ENCODE results near the gene EPHA10. TPM values are rescaled to one million over a fixed set of nuclear protein-coding genes. Genes with fewer than 3 reads are reported as not detected.

EPHA10 gene
- total and polyA plus RNA-seq, 5 donors from 2014 or later: not detected

GRCh38 chr1:37699147-37699546, 65.8 kb downstream of the EPHA10 start:
- no peaks in the 10 kb centered on the region for H3K27me3 ChIP-seq (ENCODE audit: control insufficient read depth, insufficient read depth, low read length)
- H3K4me3 ChIP-seq (ENCODE audit: low read depth, low read length): peak overlapping the region; percentile 58
- no peak for ATAC-seq (ENCODE audit: low read depth in 2 of 2)
- no peaks in the 10 kb centered on the region for H3K9me3 ChIP-seq (ENCODE audit: control insufficient read depth in 2 of 2, low read length in 2 of 2)
- DNase-seq: no peak
- H3K9me3 Mint-ChIP-seq: no peaks in the 10 kb centered on the region
- no peaks in the 10 kb centered on the region for H3K4me1 ChIP-seq (ENCODE audit: control insufficient read depth, insufficient read depth, low read length, poor library complexity, severe bottlenecking)
- peaks cover 3% of the 10 kb centered on the region for H3K36me3 Mint-ChIP-seq
- no peaks in the 10 kb centered on the region for H3K36me3 ChIP-seq (ENCODE audit: control insufficient read depth, insufficient read depth, low read length)
- H3K4me1 Mint-ChIP-seq: peaks cover 0 to 5% (median 3%) of the 10 kb centered on the region in 4 donors
- H3K4me3 Mint-ChIP-seq: peak overlapping the region in 2 of 4 donors; percentile 42 to 62
- H3K27ac ChIP-seq (ENCODE audit: insufficient read depth, low read length, poor library complexity, severe bottlenecking): no peak overlapping the region
- peak overlapping the region; percentile 64 to 81 (median 79) for H3K27ac Mint-ChIP-seq
- H3K27me3 Mint-ChIP-seq: no peaks in the 10 kb centered on the region

DNA sequence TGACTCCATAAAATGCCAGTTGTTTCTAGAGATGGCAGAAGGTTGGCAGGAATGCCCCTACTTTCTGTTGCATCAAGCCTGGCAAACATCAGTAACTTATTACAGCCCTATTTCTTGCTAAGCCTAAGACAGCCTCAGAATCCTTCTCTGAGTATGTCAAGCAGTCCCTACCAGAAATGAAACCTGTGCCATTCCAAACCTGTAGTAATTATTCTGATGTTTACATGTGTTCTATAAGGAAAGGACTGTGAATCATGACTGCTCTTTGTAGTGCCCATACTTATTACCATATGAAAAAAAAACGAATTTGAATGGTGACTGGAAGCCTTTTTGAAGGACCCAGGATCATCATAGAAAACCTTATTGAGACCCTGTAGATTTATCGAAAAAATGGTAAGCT, 67.2 kb downstream of the EPHA10 start:
- Mint-ChIP-seq H3K27me3 (no peaks in the 10 kb centered on the region), H3K9me3 (no peaks in the 10 kb centered on the region), H3K36me3 (no peaks in the 10 kb centered on the region), H3K4me3 (peak overlapping the region in 1 of 4 donors; percentile 13), H3K4me1 (peaks cover 0 to 6% (median 3%) of the 10 kb centered on the region in 4 donors), H3K27ac (no peak overlapping the region)
- Histone ChIP-seq H3K27ac (ENCODE audit: insufficient read depth, low read length, poor library complexity, severe bottlenecking) (no peak overlapping the region), H3K9me3 (ENCODE audit: control insufficient read depth in 2 of 2, low read length in 2 of 2) (no peaks in the 10 kb centered on the region), H3K27me3 (ENCODE audit: control insufficient read depth, insufficient read depth, low read length) (no peaks in the 10 kb centered on the region), H3K4me3 (ENCODE audit: low read depth, low read length) (no peak overlapping the region), H3K36me3 (ENCODE audit: control insufficient read depth, insufficient read depth, low read length) (no peaks in the 10 kb centered on the region), H3K4me1 (ENCODE audit: control insufficient read depth, insufficient read depth, low read length, poor library complexity, severe bottlenecking) (peaks cover 3% of the 10 kb centered on the region)
- DNase-seq (no peak), ATAC-seq (ENCODE audit: low read depth in 2 of 2) (no peak)

DNA sequence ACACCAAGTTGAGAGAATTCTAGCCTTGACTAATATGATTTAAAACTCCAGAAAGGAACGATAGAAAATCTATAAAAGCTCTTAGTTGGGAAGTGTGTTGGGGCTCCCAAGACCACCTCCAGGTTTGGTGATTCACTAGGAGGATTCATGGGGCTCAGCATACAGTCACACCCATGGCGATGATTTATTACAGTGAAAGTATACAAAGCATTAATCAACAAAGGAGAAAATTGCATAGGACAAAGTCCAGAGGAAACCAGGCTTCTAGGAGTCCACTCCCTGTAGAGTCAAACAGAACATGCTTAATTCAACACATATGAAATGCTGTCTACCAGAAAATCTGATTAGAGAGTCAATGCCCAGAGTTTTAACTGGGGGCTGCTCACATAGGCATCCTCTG, 67.8 kb downstream of the EPHA10 start:
- no peaks in the 10 kb centered on the region for H3K36me3 ChIP-seq (ENCODE audit: control insufficient read depth, insufficient read depth, low read length)
- H3K36me3 Mint-ChIP-seq: no peaks in the 10 kb centered on the region
- DNase-seq: no peak
- no peaks in the 10 kb centered on the region for H3K9me3 Mint-ChIP-seq
- H3K9me3 ChIP-seq (ENCODE audit: control insufficient read depth in 2 of 2, low read length in 2 of 2): no peaks in the 10 kb centered on the region
- ATAC-seq (ENCODE audit: low read depth in 2 of 2): no peak
- no peaks in the 10 kb centered on the region for H3K27me3 Mint-ChIP-seq
- H3K4me3 Mint-ChIP-seq: no peak overlapping the region
- peaks cover 0 to 12% (median 4%) of the 10 kb centered on the region in 4 donors for H3K4me1 Mint-ChIP-seq
- H3K27me3 ChIP-seq (ENCODE audit: control insufficient read depth, insufficient read depth, low read length): no peaks in the 10 kb centered on the region
- no peak overlapping the region for H3K27ac Mint-ChIP-seq
- no peak overlapping the region for H3K27ac ChIP-seq (ENCODE audit: insufficient read depth, low read length, poor library complexity, severe bottlenecking)
- H3K4me1 ChIP-seq (ENCODE audit: control insufficient read depth, insufficient read depth, low read length, poor library complexity, severe bottlenecking): peaks cover 5% of the 10 kb centered on the region
- H3K4me3 ChIP-seq (ENCODE audit: low read depth, low read length): no peak overlapping the region

DNA sequence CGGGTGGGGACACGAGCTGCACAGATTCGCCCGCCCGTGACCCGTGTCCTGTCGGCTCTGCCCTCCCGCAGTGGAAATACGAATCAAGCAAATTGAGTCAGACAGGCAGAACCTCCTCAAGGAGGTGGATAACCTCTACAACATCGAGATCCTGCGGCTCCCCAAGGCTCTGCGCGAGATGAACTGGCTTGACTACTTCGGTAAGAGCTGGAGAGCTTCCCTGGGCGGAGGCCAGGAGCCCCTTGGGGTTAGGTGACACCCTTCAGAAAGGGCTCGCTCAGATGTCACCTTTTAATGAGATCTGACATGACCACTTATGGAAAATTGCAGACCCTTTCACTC, 72.1 kb downstream of the EPHA10 start:
- ATAC-seq (ENCODE audit: low read depth in 2 of 2): no peak
- Mint-ChIP-seq H3K36me3 (peaks cover 7% of the 10 kb centered on the region), H3K4me1 (peaks cover 19 to 45% (median 35%) of the 10 kb centered on the region in 4 donors), H3K4me3 (peak overlapping the region; percentile 93 to 100 (median 94)), H3K27ac (no peak overlapping the region), H3K9me3 (no peaks in the 10 kb centered on the region), H3K27me3 (no peaks in the 10 kb centered on the region)
- Histone ChIP-seq H3K36me3 (ENCODE audit: control insufficient read depth, insufficient read depth, low read length) (no peaks in the 10 kb centered on the region), H3K4me3 (ENCODE audit: low read depth, low read length) (peak overlapping the region; percentile 79), H3K27me3 (ENCODE audit: control insufficient read depth, insufficient read depth, low read length) (no peaks in the 10 kb centered on the region), H3K27ac (ENCODE audit: insufficient read depth, low read length, poor library complexity, severe bottlenecking) (peak overlapping the region; percentile 41), H3K9me3 (ENCODE audit: control insufficient read depth in 2 of 2, low read length in 2 of 2) (no peaks in the 10 kb centered on the region), H3K4me1 (ENCODE audit: control insufficient read depth, insufficient read depth, low read length, poor library complexity, severe bottlenecking) (peaks cover 31% of the 10 kb centered on the region)
- no peak for DNase-seq

DNA sequence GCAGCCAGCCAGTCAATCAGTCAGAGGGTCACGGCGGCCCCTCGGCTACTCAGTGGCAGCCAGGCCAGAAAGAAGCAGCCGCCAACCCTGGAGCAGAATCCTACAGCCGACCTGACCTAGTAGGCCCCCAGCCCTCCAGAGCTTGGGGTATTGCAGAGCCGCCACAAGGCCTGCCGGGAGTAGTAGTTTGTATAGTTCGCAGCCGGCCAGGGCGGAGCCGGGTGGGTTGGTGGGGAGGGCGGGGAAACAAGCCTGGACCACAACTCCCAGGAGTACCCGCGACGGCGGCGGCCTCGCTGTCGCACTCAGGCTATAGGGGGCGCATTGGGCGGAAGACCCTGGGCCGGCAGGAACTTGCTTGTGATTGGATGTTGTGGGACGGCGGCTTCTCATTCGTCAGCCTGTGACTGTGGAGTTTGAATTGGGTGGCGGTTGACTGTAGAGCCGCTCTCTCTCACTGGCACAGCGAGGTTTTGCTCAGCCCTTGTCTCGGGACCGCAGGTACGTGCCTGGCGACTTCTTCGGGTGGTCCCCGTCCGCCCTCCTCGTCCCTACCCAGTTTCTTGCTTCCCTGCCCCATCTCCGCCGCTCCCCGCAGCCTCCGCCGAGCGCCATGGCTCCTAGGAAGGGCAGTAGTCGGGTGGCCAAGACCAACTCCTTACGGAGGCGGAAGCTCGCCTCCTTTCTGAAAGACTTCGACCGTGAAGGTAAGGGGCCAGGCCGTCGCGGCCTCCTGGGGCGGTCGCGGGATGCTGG, 72.7 kb downstream of the EPHA10 start, which contains the start of gene CDCA8:
Gene CDCA8, plus strand, starts transcription at position 439 of the 756 bp plus-strand sequence. Its CDS starts 175 bp downstream, at position 614.
- no peaks in the 10 kb centered on the region for H3K9me3 ChIP-seq (ENCODE audit: control insufficient read depth in 2 of 2, low read length in 2 of 2)
- peak within 1 kb of the TSS; percentile 66 for H3K27ac ChIP-seq (ENCODE audit: insufficient read depth, low read length, poor library complexity, severe bottlenecking)
- H3K27me3 ChIP-seq (ENCODE audit: control insufficient read depth, insufficient read depth, low read length): no peaks in the 10 kb centered on the region
- DNase-seq: peak; percentile 98 to 99 (median 99)
- no peaks in the 10 kb centered on the region for H3K9me3 Mint-ChIP-seq
- H3K4me1 Mint-ChIP-seq: peaks cover 17 to 46% (median 35%) of the 10 kb centered on the region in 4 donors
- H3K36me3 Mint-ChIP-seq: peaks cover 8% of the 10 kb centered on the region
- no peaks in the 10 kb centered on the region for H3K36me3 ChIP-seq (ENCODE audit: control insufficient read depth, insufficient read depth, low read length)
- H3K27me3 Mint-ChIP-seq: no peaks in the 10 kb centered on the region
- peak within 1 kb of the TSS; percentile 87 for H3K4me3 ChIP-seq (ENCODE audit: low read depth, low read length)
- peak within 1 kb of the TSS; percentile 79 to 96 (median 95) for H3K27ac Mint-ChIP-seq
- H3K4me3 Mint-ChIP-seq: peak within 1 kb of the TSS; percentile 93 to 100 (median 94)
- H3K4me1 ChIP-seq (ENCODE audit: control insufficient read depth, insufficient read depth, low read length, poor library complexity, severe bottlenecking): peaks cover 31% of the 10 kb centered on the region
- ATAC-seq (ENCODE audit: low read depth in 2 of 2): peak; percentile 88 to 93

GRCh38 chr1:37691497-37692077, 73.3 kb downstream of the EPHA10 start:
- H3K4me1 ChIP-seq (ENCODE audit: control insufficient read depth, insufficient read depth, low read length, poor library complexity, severe bottlenecking): peaks cover 31% of the 10 kb centered on the region
- H3K9me3 ChIP-seq (ENCODE audit: control insufficient read depth in 2 of 2, low read length in 2 of 2): no peaks in the 10 kb centered on the region
- Mint-ChIP-seq H3K4me3 (peak overlapping the region; percentile 93 to 100 (median 94)), H3K27ac (peak overlapping the region; percentile 79 to 96 (median 95)), H3K27me3 (no peaks in the 10 kb centered on the region), H3K4me1 (peaks cover 17 to 46% (median 35%) of the 10 kb centered on the region in 4 donors), H3K9me3 (no peaks in the 10 kb centered on the region), H3K36me3 (peaks cover 8% of the 10 kb centered on the region)
- peak overlapping the region; percentile 66 for H3K27ac ChIP-seq (ENCODE audit: insufficient read depth, low read length, poor library complexity, severe bottlenecking)
- H3K27me3 ChIP-seq (ENCODE audit: control insufficient read depth, insufficient read depth, low read length): no peaks in the 10 kb centered on the region
- DNase-seq: peak in 1 of 3 donors; percentile 43
- peaks cover under 1% of the 10 kb centered on the region for H3K36me3 ChIP-seq (ENCODE audit: control insufficient read depth, insufficient read depth, low read length)
- peak overlapping the region; percentile 87 for H3K4me3 ChIP-seq (ENCODE audit: low read depth, low read length)
- no peak for ATAC-seq (ENCODE audit: low read depth in 2 of 2)

GRCh38 chr1:37688926-37689325, 76.0 kb downstream of the EPHA10 start:
- Histone ChIP-seq H3K4me1 (ENCODE audit: control insufficient read depth, insufficient read depth, low read length, poor library complexity, severe bottlenecking) (peaks cover 31% of the 10 kb centered on the region), H3K9me3 (ENCODE audit: control insufficient read depth in 2 of 2, low read length in 2 of 2) (no peaks in the 10 kb centered on the region), H3K27ac (ENCODE audit: insufficient read depth, low read length, poor library complexity, severe bottlenecking) (no peak overlapping the region), H3K27me3 (ENCODE audit: control insufficient read depth, insufficient read depth, low read length) (no peaks in the 10 kb centered on the region), H3K36me3 (ENCODE audit: control insufficient read depth, insufficient read depth, low read length) (peaks cover 20% of the 10 kb centered on the region), H3K4me3 (ENCODE audit: low read depth, low read length) (peak overlapping the region; percentile 87)
- peaks cover 18 to 47% (median 36%) of the 10 kb centered on the region in 4 donors for H3K4me1 Mint-ChIP-seq
- DNase-seq: no peak
- no peak for ATAC-seq (ENCODE audit: low read depth in 2 of 2)
- peak overlapping the region in 2 of 3 donors; percentile 25 to 96 for H3K27ac Mint-ChIP-seq
- no peaks in the 10 kb centered on the region for H3K9me3 Mint-ChIP-seq
- H3K4me3 Mint-ChIP-seq: peak overlapping the region; percentile 93 to 96 (median 94)
- H3K36me3 Mint-ChIP-seq: peaks cover 20% of the 10 kb centered on the region
- H3K27me3 Mint-ChIP-seq: no peaks in the 10 kb centered on the region
